HepG2 (cell line): ENCODE results near the gene SND1. TPM values are rescaled to one million over a fixed set of nuclear protein-coding genes. Genes with fewer than 3 reads are reported as not detected.

Source experiments
- ATAC-seq: fragments of 200-7000 bp; cut with Tn5 transposase; 3 replicates; pipeline ENCODE4 v1.9.1; 2020; ENCODE audit warnings: mild to moderate bottlenecking, moderate library complexity
- BruUV-seq: library from RNA; stranded (reverse); fragments of 400-500 nt; replicated peaks from 2 replicates; lab custom pipeline; 2021; lab: Mats Ljungman, UMichigan
- CTCF ChIA-PET: fragments of 300-600 bp; formaldehyde crosslinking; extraction: SDS; loops from one replicate; lab custom pipeline; 2021; ENCODE audit warnings: low total read pairs, inconsistent platforms, low intra/inter-chr PET ratio; lab: Yijun Ruan, JAX
- POLR2A ChIA-PET: fragments of 350-600 bp; sonication (Branson Sonifier 250); formaldehyde crosslinking; loops from one replicate; lab custom pipeline; 2020; ENCODE audit warnings: antibody characterized with exemption, inconsistent platforms; lab: Yijun Ruan, JAX
- DNase-seq: peaks from one replicate; pipeline ENCODE4 v3.0.0-alpha.2; 2015; ENCODE audit warnings: low spot score
- FAIRE-seq: peaks from 3 replicates; lab custom pipeline; 2011; peaks lifted over from hg19 to GRCh38; lab: Jason Lieb, UNC
- H2AFZ ChIP-seq: one replicate; pipeline ENCODE4 v1.6.1; 2011; ENCODE audit warnings: low read length, inconsistent platforms
- H3K27ac ChIP-seq: fragments of 300-600 bp; 3 replicates; pipeline ENCODE4 v1.8.0; 2011; ENCODE audit warnings: mixed run types, mild to moderate bottlenecking, mixed read lengths, low read length, inconsistent platforms; ENCODE audit not compliant: insufficient read depth; ENCODE audit errors: extremely low read length
- H3K27me3 ChIP-seq, 2 experiments: fragments of 200-600 bp in 1 of 2; 2 replicates in 1 of 2; 3 replicates in 1 of 2; pipeline versions ENCODE4 v1.6.0 to v1.8.0; 2011; ENCODE audit warnings: low read length in 2 of 2, mild to moderate bottlenecking in 2 of 2, moderate library complexity in 2 of 2, inconsistent platforms in 1 of 2; ENCODE audit not compliant: insufficient read depth in 2 of 2, control insufficient read depth in 1 of 2
- H3K36me3 ChIP-seq, 2 experiments: fragments of 200-600 bp in 1 of 2; replicated peaks in 1 of 2; 2 replicates in 1 of 2; 3 replicates in 1 of 2; pipeline versions ENCODE4 v1.5.1 to v1.8.0; 2011; ENCODE audit warnings: low read length in 2 of 2, inconsistent platforms in 1 of 2; ENCODE audit not compliant: insufficient read depth in 2 of 2, control insufficient read depth in 1 of 2
- H3K4me1 ChIP-seq: 2 replicates; pipeline ENCODE4 v1.5.1; 2012; ENCODE audit warnings: low read length, inconsistent platforms; ENCODE audit not compliant: insufficient read depth
- H3K4me2 ChIP-seq: 2 replicates; pipeline ENCODE4 v1.6.0; 2011; ENCODE audit warnings: low read depth, low read length, inconsistent platforms
- H3K4me3 ChIP-seq, 3 experiments: fragments of 200-600 bp in 1 of 3; sonication (generic), shearing (Covaris generic) in 1 of 3; replicated peaks in 1 of 3; 2 replicates each; pipeline ENCODE4 v1.5.1; 2011 to 2016; ENCODE audit warnings: low read length in 3 of 3, inconsistent platforms in 2 of 3, low read depth in 2 of 3, mild to moderate bottlenecking in 2 of 3, control low read depth in 1 of 3, mixed read lengths in 1 of 3; ENCODE audit not compliant: insufficient read depth in 1 of 3
- H3K79me2 ChIP-seq: one replicate; pipeline ENCODE4 v1.6.1; 2011; ENCODE audit warnings: low read length, inconsistent platforms; ENCODE audit not compliant: insufficient read depth
- H3K9ac ChIP-seq: 2 replicates; pipeline ENCODE4 v1.6.0; 2011; ENCODE audit warnings: mild to moderate bottlenecking, low read depth, low read length, inconsistent platforms; ENCODE audit not compliant: insufficient read depth
- H3K9me3 ChIP-seq: 2 replicates; pipeline ENCODE4 v1.5.1; 2012; ENCODE audit warnings: mild to moderate bottlenecking, low read length
- H4K20me1 ChIP-seq: 2 replicates; pipeline ENCODE4 v1.6.0; 2011; ENCODE audit warnings: inconsistent platforms, mild to moderate bottlenecking, low read length, moderate library complexity; ENCODE audit not compliant: insufficient read depth
- ARID2 ChIP-seq: sonication (generic); formaldehyde crosslinking; IDR thresholded peaks from 2 replicates; pipeline ENCODE4 v1.8.1; 2022; ENCODE audit warnings: mild to moderate bottlenecking, missing genetic modification reagents, borderline replicate concordance
- ZMAT3 ChIP-seq: sonication (generic); formaldehyde crosslinking; conservative IDR thresholded peaks from 2 replicates; pipeline ENCODE4 v1.7.0; 2021; ENCODE audit warnings: missing genetic modification reagents
- ZNF205 ChIP-seq: IDR thresholded peaks from 2 replicates; pipeline ENCODE4 v1.6.1; 2018; ENCODE audit warnings: missing biosample characterization, missing genetic modification reagents
- ZNF232 ChIP-seq: sonication (generic); formaldehyde crosslinking; IDR thresholded peaks from 2 replicates; pipeline ENCODE4 v1.4.0; 2020; ENCODE audit warnings: missing genetic modification reagents, borderline replicate concordance
- ZNF264 ChIP-seq: sonication (generic); formaldehyde crosslinking; IDR thresholded peaks from 2 replicates; pipeline ENCODE4 v1.4.0; 2020; ENCODE audit warnings: missing genetic modification reagents
- ZNF382 ChIP-seq: sonication (generic); formaldehyde crosslinking; IDR thresholded peaks from 2 replicates; pipeline ENCODE4 v1.5.0; 2020; ENCODE audit warnings: missing genetic modification reagents, mild to moderate bottlenecking, borderline replicate concordance
- ZNF652 ChIP-seq: IDR thresholded peaks from 2 replicates; pipeline ENCODE4 v1.6.1; 2016; ENCODE audit warnings: low read depth, borderline replicate concordance
- ZSCAN25 ChIP-seq: sonication (generic); formaldehyde crosslinking; IDR thresholded peaks from 2 replicates; pipeline ENCODE4 v1.8.0; 2022; ENCODE audit warnings: mild to moderate bottlenecking, missing genetic modification reagents
- WGBS: methylation state at CpG from one replicate; pipeline ENCODE4 v1.1.6; 2017; ENCODE audit warnings: low lambda C conversion rate; 5-methylcytosine and 5-hydroxymethylcytosine counted together
- in situ Hi-C: cut with HindIII; loops from 2 replicates; pipeline ENCODE4 v1.10.0; 2017; ENCODE audit warnings: low pct_unique_long_range_greater_than_20kb; ENCODE audit not compliant: extremely low pct_ligation_motif_present
- intact Hi-C: fragments of 100-400 bp; cut with micrococcal nuclease; formaldehyde crosslinking; loops from one replicate; pipeline ENCODE4 v1.10.0; 2022; ENCODE audit not compliant: unreplicated experiment
- polyA plus RNA-seq, 8 experiments: library from polyadenylated mRNA; depleted of rRNA in 3 of 8; stranded (reverse) in 7 of 8; unstranded in 1 of 8; fragments of >200 nt; fragmentation: Illumina TruSeq in 4 of 8; extraction: Trizol in 4 of 8; gene quantifications; 2 replicates each; pipeline versions ENCODE4 v1.2.1 to v1.2.3, GENCODE V29; 2011 to 2016; ENCODE audit warnings: low read depth in 4 of 8, missing spikeins in 1 of 8, mixed read lengths in 1 of 8; ENCODE audit not compliant: insufficient read depth in 1 of 8
- total RNA-seq, 5 experiments: library from RNA; depleted of rRNA; stranded (reverse); fragments of >200 nt; fragmentation: Illumina TruSeq; extraction: Trizol; gene quantifications; 2 replicates each; pipeline ENCODE4 v1.2.3, GENCODE V29; 2016; ENCODE audit warnings: low read depth in 1 of 5
- TF ChIP-seq, protein P1 (sequence below): sonication (generic); formaldehyde crosslinking; IDR thresholded peaks from 2 replicates; pipeline ENCODE4 v1.4.0; 2020; ENCODE audit warnings: mild to moderate bottlenecking, missing genetic modification reagents
- TF ChIP-seq, protein P2 (sequence below): sonication (generic); formaldehyde crosslinking; IDR thresholded peaks from 2 replicates; pipeline ENCODE4 v1.8.0; 2022; ENCODE audit warnings: mild to moderate bottlenecking, missing genetic modification reagents, borderline replicate concordance
- TF ChIP-seq, protein P3 (sequence below): sonication (generic); formaldehyde crosslinking; IDR thresholded peaks from 2 replicates; pipeline ENCODE4 v1.8.0; 2022; ENCODE audit warnings: missing genetic modification reagents, mild to moderate bottlenecking, borderline replicate concordance

SND1 gene
- total and polyA plus RNA-seq, 2 of the 13 experiments (the other 11 are each of a cell fraction or from before 2014, with no cell fraction given): 110 to 182 TPM

DNA sequence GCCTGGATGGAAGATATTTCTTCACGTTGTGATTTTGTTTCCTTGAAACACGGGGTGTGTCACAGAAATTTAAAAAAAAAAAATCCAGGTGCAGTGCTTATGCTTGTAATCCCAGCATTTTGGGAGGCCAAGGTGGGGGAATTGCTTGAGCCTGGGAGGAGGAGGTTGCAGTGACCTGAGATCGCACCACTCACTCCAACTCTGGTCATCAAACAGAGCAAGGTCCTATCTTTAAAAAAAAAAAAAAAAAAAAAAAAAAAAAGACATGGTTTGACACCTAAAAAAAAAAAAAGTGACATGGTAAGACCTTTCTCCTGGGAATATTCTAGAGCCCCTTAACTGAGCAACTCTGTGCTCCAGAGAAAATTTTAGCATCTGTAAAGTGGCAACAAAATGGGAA is 388.2 kb downstream of the SND1 start:
- DNase-seq (no peak), FAIRE-seq (no peak), ATAC-seq (no peak)
- no peaks in the 10 kb centered on the region for H3K27me3 ChIP-seq
- no peak overlapping the region for H3K27ac ChIP-seq
- H3K4me2 ChIP-seq: no peak overlapping the region
- H3K9ac ChIP-seq: no peak overlapping the region
- no TSS peak for BruUV-seq
- CTCF ChIA-PET: no interaction called here
- intact Hi-C loops: no loop called here
- TF ChIP-seq ZSCAN25 (CRISPR knock-in tag) (no peak), ARID2 (CRISPR knock-in tag) (no peak), ZNF264 (CRISPR knock-in tag) (no peak), ZNF382 (CRISPR knock-in tag) (no peak), ZMAT3 (CRISPR knock-in tag) (no peak), ZNF205 (no peak)
- TF ChIP-seq, protein P1, sequence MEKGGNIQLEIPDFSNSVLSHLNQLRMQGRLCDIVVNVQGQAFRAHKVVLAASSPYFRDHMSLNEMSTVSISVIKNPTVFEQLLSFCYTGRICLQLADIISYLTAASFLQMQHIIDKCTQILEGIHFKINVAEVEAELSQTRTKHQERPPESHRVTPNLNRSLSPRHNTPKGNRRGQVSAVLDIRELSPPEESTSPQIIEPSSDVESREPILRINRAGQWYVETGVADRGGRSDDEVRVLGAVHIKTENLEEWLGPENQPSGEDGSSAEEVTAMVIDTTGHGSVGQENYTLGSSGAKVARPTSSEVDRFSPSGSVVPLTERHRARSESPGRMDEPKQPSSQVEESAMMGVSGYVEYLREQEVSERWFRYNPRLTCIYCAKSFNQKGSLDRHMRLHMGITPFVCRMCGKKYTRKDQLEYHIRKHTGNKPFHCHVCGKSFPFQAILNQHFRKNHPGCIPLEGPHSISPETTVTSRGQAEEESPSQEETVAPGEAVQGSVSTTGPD: no peak
- H4K20me1 ChIP-seq: no peaks in the 10 kb centered on the region; the same call in 1 of the 2 replicates
- H3K79me2 ChIP-seq: no peaks in the 10 kb centered on the region
- POLR2A ChIA-PET: no interaction called here
- in situ Hi-C loops: no loop called here
- H3K4me3 ChIP-seq: no peak overlapping the region
- H3K4me1 ChIP-seq: no peaks in the 10 kb centered on the region
- H2AFZ ChIP-seq: no peak overlapping the region
- no peaks in the 10 kb centered on the region for H3K9me3 ChIP-seq
- 93% methylated on average over 3 of the region's 3 CpGs for WGBS
- peaks cover 12 to 31% of the 10 kb centered on the region in 2 experiments for H3K36me3 ChIP-seq

DNA sequence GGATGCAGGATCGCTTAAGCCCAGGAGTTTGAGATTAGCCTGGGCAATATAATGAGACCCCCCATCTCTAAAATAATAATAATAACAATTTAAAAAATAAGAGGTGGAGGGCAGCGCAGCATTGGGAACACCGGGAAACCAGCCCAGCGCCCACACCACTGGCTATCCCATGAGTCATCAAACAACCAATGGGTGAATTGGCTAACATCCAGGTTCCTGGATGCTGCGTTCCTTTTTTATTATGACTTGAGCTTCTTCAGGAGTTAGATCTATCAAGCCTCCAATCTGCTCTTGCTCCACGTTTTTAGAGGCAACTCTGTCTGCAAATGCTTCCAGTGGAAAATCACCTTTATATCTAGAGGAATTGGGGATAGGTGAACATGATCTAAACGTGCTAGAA is 389.2 kb downstream of the SND1 start:
- Histone ChIP-seq H3K4me3 (no peak overlapping the region), H3K79me2 (no peaks in the 10 kb centered on the region), H3K4me1 (no peaks in the 10 kb centered on the region), H3K36me3 (peaks cover 12 to 36% of the 10 kb centered on the region in 2 experiments), H3K9me3 (no peaks in the 10 kb centered on the region), H3K27ac (no peak overlapping the region), H2AFZ (no peak overlapping the region), H3K27me3 (no peaks in the 10 kb centered on the region), H4K20me1 (no peaks in the 10 kb centered on the region), H3K9ac (no peak overlapping the region), H3K4me2 (no peak overlapping the region)
- ChIA-PET CTCF (no interaction called here), POLR2A (no interaction called here)
- intact Hi-C loops (no loop called here), in situ Hi-C loops (no loop called here)
- no TSS peak for BruUV-seq
- ATAC-seq (no peak), DNase-seq (no peak), FAIRE-seq (no peak)
- 87% methylated on average over 7 of the region's 7 CpGs for WGBS
- no peak for TF ChIP-seq ZNF652 (CRISPR knock-in tag)
- TF ChIP-seq ZNF232 (CRISPR knock-in tag): no peak
- TF ChIP-seq, protein P2, sequence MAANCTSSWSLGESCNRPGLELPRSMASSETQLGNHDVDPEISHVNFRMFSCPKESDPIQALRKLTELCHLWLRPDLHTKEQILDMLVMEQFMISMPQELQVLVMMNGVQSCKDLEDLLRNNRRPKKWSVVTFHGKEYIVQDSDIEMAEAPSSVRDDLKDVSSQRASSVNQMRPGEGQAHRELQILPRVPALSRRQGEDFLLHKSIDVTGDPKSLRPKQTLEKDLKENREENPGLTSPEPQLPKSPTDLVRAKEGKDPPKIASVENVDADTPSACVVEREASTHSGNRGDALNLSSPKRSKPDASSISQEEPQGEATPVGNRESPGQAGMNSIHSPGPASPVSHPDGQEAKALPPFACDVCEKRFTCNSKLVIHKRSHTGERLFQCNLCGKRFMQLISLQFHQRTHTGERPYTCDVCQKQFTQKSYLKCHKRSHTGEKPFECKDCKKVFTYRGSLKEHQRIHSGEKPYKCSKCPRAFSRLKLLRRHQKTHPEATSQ (CRISPR knock-in tag): no peak
- TF ChIP-seq, protein P3, sequence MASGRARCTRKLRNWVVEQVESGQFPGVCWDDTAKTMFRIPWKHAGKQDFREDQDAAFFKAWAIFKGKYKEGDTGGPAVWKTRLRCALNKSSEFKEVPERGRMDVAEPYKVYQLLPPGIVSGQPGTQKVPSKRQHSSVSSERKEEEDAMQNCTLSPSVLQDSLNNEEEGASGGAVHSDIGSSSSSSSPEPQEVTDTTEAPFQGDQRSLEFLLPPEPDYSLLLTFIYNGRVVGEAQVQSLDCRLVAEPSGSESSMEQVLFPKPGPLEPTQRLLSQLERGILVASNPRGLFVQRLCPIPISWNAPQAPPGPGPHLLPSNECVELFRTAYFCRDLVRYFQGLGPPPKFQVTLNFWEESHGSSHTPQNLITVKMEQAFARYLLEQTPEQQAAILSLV (CRISPR knock-in tag): no peak
